Liver (tissue), 3 donors: ENCODE data around the gene TMEM175.

Source experiments
- FOXA2 ChIP-seq: IDR thresholded peaks from 2 replicates; pipeline ENCODE4 v1.6.1; 2016; ENCODE audit warnings: antibody characterized with exemption
- GABPA ChIP-seq, 2 donors: IDR thresholded peaks in 1 of 2; conservative IDR thresholded peaks in 1 of 2; 2 replicates each; pipeline ENCODE4 v1.6.1; 2016; ENCODE audit warnings: antibody characterized with exemption in 2 of 2, mild to moderate bottlenecking in 1 of 2, moderate library complexity in 1 of 2
- HNF4G ChIP-seq: IDR thresholded peaks from 2 replicates; pipeline ENCODE4 v1.6.1; 2016; ENCODE audit warnings: antibody characterized with exemption
- JUND ChIP-seq, 2 donors: IDR thresholded peaks; 2 replicates each; pipeline ENCODE4 v1.6.1; 2016; ENCODE audit warnings: antibody characterized with exemption in 2 of 2
- RAD21 ChIP-seq, 2 donors: IDR thresholded peaks; 2 replicates each; pipeline ENCODE4 v1.6.1; 2016; ENCODE audit warnings: antibody characterized with exemption in 2 of 2, mild to moderate bottlenecking in 2 of 2
- RXRA ChIP-seq, 2 donors: IDR thresholded peaks; 2 replicates each; pipeline ENCODE4 v1.6.1; 2017 to 2018; ENCODE audit warnings: antibody characterized with exemption in 2 of 2, mild to moderate bottlenecking in 1 of 2
- SP1 ChIP-seq: IDR thresholded peaks from 2 replicates; pipeline ENCODE4 v1.6.1; 2018; ENCODE audit warnings: antibody characterized with exemption, mild to moderate bottlenecking
- TAF1 ChIP-seq: conservative IDR thresholded peaks from 2 replicates; pipeline ENCODE4 v1.6.1; 2016; ENCODE audit warnings: antibody characterized with exemption, mild to moderate bottlenecking
- YY1 ChIP-seq: IDR thresholded peaks from 2 replicates; pipeline ENCODE4 v1.6.1; 2016; ENCODE audit warnings: antibody characterized with exemption, mild to moderate bottlenecking
- TF ChIP-seq, protein P1 (sequence below): fragments of 150-350 bp; IDR thresholded peaks from 2 replicates; pipeline ENCODE4 v1.5.1; 2017; ENCODE audit warnings: improper control_type of control experiment, low read depth, low read length; ENCODE audit not compliant: missing input control
- TF ChIP-seq, protein P2 (sequence below): IDR thresholded peaks from 2 replicates; pipeline ENCODE4 v1.6.1; 2016; ENCODE audit warnings: antibody characterized with exemption
- TF ChIP-seq, protein P3 (sequence below): IDR thresholded peaks from 2 replicates; pipeline ENCODE4 v1.6.1; 2016; ENCODE audit warnings: antibody characterized with exemption
- TF ChIP-seq, protein P4 (sequence below): IDR thresholded peaks from 2 replicates; pipeline ENCODE4 v1.6.1; 2016; ENCODE audit warnings: antibody characterized with exemption, mild to moderate bottlenecking
- donor health status: healthy.
- donor health status: healthy.

DNA sequence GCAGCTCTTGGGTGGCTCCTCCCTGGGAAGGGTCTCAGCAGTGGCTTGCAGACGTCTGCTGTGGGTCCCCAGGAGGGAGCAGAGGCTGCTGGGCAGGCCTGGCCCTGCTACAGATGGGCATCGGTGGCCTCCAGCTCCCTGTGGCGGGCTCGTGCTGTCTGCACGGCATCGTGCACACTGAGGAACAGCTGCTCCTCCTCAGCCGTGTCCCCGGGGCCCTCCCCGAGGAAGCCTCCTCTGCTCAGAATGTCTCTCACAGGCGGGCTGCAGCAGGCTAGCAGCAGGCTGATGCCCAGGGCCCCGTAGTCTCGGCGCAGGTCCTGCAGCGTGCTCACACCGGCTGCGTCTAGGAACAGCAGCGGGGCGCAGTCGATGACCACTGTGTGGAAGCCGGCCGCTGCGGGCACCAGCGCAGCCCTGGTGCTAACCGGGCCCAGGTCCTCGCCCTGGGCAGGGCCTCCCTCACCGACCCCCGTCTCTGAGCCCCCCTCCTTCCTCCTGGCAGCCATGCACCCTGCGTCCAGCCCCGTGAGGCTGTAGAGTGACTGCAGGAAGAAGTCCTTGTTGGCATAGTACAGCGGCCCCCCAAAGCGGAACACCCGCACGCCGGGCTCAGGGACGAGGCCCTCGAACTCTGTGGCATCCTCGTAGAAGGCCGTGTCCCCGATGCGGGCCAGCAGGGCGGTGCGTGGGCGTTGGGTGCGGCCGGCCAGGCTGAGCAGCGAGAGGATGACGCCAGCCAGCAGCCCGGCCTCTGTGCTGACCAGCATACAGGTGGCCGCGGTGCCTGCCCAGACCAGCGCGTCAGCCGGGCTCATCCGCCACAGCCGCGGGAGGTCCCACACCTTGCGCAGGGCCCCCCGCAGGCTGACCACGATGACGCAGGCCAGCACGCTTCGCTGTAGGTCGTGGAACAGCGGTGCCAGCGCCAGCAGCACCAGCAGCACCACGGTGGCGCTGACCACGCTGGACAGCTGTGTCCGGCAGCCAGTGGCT is 56.8 kb downstream of the TMEM175 start:
- TF ChIP-seq TAF1: no peak
- TF ChIP-seq, protein P1, sequence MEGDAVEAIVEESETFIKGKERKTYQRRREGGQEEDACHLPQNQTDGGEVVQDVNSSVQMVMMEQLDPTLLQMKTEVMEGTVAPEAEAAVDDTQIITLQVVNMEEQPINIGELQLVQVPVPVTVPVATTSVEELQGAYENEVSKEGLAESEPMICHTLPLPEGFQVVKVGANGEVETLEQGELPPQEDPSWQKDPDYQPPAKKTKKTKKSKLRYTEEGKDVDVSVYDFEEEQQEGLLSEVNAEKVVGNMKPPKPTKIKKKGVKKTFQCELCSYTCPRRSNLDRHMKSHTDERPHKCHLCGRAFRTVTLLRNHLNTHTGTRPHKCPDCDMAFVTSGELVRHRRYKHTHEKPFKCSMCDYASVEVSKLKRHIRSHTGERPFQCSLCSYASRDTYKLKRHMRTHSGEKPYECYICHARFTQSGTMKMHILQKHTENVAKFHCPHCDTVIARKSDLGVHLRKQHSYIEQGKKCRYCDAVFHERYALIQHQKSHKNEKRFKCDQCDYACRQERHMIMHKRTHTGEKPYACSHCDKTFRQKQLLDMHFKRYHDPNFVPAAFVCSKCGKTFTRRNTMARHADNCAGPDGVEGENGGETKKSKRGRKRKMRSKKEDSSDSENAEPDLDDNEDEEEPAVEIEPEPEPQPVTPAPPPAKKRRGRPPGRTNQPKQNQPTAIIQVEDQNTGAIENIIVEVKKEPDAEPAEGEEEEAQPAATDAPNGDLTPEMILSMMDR: no peak
- no peak for TF ChIP-seq JUND (IDR thresholded peaks at IDR 0.05)
- TF ChIP-seq, protein P2, sequence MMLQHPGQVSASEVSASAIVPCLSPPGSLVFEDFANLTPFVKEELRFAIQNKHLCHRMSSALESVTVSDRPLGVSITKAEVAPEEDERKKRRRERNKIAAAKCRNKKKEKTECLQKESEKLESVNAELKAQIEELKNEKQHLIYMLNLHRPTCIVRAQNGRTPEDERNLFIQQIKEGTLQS: no peak
- TF ChIP-seq GABPA (IDR thresholded peaks at IDR 0.05 in 1 of 2, conservative IDR thresholded peaks at IDR 0.05 in 1 of 2): no peak
- TF ChIP-seq FOXA2: no peak
- TF ChIP-seq YY1: no peak
- TF ChIP-seq RAD21 (IDR thresholded peaks at IDR 0.05): no peak
- no peak for TF ChIP-seq RXRA (IDR thresholded peaks at IDR 0.05)
- TF ChIP-seq HNF4G: no peak
- no peak for TF ChIP-seq SP1
- TF ChIP-seq, protein P3, sequence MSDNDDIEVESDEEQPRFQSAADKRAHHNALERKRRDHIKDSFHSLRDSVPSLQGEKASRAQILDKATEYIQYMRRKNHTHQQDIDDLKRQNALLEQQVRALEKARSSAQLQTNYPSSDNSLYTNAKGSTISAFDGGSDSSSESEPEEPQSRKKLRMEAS: no peak
- TF ChIP-seq, protein P4, sequence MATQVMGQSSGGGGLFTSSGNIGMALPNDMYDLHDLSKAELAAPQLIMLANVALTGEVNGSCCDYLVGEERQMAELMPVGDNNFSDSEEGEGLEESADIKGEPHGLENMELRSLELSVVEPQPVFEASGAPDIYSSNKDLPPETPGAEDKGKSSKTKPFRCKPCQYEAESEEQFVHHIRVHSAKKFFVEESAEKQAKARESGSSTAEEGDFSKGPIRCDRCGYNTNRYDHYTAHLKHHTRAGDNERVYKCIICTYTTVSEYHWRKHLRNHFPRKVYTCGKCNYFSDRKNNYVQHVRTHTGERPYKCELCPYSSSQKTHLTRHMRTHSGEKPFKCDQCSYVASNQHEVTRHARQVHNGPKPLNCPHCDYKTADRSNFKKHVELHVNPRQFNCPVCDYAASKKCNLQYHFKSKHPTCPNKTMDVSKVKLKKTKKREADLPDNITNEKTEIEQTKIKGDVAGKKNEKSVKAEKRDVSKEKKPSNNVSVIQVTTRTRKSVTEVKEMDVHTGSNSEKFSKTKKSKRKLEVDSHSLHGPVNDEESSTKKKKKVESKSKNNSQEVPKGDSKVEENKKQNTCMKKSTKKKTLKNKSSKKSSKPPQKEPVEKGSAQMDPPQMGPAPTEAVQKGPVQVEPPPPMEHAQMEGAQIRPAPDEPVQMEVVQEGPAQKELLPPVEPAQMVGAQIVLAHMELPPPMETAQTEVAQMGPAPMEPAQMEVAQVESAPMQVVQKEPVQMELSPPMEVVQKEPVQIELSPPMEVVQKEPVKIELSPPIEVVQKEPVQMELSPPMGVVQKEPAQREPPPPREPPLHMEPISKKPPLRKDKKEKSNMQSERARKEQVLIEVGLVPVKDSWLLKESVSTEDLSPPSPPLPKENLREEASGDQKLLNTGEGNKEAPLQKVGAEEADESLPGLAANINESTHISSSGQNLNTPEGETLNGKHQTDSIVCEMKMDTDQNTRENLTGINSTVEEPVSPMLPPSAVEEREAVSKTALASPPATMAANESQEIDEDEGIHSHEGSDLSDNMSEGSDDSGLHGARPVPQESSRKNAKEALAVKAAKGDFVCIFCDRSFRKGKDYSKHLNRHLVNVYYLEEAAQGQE: no peak
